Measurements from ENCODE around the gene PNMA3.
"Not testable (repeated sequence)": the region's sequence is repeated elsewhere in the genome, so short reads cannot be mapped to it uniquely, and the experiment has no call there.

Gene PNMA3

DNA sequence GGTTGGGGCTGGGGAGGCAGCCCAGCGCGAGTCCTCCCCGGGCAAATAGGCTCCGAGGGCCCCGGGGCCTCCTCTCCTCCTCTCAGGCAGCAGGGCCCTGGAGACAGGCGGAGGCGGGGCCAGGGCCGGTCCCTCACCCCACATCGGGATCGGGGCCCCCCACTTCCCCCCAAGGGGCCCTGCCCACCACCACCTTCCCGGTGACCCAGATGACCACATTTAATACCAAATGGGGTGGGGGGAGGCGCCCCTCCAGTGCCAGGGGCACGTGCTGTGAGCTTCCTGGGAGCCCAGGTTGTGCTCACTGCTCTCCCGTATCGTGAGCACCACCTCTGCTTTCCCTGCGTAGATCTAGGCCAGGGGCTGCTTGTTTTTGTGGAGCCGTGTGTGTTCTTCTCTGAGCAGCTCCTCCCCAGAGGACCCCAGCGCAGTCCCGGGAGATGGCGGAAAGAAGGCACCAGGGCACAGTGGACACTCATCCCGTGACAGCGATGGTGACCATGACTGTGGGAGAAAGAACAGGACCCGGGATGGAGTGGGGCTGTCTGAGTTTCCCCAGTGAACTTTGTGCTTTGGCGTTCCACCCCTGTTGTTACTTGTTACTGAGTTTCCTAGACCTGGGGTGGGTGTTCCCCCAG lies 18.1 kb downstream of the PNMA3 start:
- no peak for DNase-seq (ENCODE audit: low spot score)

DNA sequence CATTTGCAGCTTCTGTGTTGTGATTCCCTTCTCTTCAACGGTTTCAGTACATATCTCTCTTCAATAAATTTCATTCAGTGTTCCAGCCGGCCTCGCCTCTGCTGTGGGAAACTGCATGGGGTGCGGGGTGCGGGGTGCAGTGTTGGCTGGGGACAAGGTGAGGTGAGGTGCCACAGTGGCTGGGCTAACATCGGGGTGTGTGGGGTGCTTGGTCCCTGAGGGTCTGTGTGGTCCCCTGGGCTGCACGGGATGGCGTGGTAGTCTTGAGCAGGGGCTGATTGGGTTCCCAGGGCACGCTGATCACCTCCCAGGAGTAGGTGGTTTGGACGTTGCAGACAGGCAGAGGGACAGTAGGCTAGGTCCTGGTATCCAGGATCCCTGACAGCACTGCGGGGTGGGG lies 18.7 kb downstream of the PNMA3 start:
- DNase-seq (ENCODE audit: low spot score): no peak

DNA sequence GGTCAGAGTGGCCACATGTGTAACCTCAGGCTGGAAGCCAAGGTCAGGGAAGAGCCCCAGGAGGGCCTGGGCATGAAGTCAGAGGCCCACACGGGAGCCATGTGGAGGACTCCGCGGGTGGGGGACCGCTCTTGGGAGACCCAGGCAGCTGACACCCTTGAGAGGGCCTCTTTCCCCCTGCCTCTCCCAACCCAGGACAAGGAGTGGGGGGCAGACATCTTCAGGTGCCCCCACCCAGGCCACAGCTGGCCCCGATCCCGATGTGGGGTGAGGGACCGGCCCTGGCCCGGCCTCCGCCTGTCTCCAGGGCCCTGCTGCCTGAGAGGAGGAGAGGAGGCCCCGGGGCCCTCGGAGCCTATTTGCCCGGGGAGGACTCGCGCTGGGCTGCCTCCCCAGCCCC lies 19.1 kb downstream of the PNMA3 start:
- DNase-seq (ENCODE audit: low spot score): no peak

DNA sequence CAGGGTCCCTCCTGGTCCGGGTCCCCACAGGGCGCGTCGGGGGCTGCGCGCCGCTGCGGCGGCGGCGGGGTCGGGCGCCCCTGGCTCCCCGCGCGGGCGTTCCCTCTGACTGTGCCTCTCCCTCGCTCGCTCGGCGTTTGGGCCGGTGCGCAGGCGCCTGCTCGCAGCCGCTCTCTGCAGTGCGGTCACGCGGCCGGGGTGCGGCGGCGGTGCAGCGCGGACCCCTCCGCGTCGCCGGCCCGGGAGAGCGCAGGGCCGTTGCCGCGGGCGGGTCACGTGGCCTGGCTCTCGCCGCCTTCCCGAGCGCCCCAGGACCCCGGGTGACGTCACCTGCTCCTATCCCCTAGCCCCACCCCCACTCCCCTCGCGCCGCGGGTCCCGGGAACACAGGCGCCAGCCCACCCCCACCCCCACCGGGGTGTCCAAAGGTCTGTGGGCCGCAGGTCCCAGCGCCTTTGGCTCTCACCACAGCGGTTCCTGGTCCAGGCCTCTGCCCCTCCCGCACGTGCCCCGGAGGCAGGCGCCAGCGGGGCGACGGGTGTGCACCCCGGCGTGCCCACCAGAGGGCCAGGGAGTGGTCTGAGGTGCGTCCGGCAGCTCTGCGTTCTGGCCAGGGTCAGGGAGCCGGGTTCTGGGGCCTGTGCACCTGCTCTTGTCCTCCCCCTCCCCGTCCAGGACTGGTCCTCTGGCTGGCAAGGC lies 21.3 kb downstream of the PNMA3 start:
- DNase-seq (ENCODE audit: low spot score): not testable (repeated sequence)

DNA sequence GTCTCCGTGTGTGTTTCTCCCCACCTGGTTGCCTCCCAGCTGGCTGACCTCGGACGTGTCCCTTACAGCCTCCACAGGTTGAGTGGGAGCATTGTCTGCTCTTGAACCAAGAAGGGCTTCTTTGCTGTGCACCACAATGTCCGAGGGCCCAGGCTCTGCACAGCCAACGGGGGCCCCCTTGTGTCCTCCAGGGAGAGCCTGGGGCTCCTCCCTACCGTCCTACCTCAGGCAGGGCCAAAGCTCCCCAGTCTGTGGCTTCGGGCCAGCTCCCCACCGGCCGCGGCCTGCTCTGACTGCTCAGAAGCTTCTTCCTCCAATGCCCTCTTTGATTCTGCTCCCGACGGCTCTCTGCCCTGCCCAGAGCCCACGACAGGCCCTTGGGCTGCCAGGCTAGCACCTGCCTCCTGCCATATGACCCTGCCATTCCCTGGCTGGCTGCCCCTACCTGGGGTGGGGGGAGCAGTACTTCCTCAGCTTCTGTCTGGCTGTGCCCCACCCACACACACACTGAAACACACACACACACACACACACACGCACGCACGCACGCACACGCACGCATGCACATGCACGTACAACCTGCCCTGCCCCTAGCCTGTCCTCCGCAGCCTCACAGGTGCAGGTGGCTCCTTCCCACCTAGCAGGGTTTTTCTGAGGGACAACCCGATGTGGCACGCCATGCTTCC lies 27.1 kb downstream of the PNMA3 start:
- not testable (repeated sequence) for DNase-seq (ENCODE audit: low spot score)

DNA sequence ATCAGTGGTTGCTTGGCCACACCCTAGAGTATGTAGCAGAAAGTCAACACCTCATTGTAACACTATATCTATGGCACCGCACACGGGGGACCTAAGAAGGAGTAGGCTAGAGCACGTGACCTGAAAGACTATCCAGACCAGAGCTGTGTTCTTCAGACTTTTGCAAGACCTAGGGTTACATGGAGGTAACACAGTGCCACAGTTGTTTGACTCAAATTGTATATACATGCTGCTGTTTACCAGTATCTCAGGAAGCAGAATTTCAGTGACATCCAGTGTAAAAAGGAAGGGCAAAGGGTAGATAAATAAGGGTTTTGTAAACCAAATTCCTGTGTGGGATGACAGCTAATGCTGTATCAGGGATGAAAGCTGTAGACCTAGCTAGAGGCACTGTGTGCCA lies 46.1 kb downstream of the PNMA3 start:
- DNase-seq (ENCODE audit: low spot score): no peak

DNA sequence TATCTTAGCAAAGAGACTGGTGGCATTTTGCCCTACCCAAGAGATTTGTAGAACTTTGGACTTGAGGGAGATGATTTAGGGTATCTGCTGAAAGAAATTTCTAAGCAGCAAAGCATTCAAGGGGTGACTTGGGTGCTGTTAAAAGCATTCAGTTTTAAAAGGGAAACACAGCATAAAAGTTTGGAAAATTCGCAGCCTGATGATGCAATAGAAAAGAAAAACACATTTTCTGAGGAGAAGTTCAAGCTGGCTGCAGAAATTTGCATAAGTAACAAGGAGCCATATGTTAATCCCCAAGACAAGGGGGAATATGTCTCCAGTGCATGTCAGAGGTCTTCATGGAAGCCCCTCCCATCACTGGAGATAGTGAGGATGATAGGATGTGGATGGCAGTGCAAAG lies 48.7 kb downstream of the PNMA3 start:
- not testable (repeated sequence) for DNase-seq (ENCODE audit: low spot score)

DNA sequence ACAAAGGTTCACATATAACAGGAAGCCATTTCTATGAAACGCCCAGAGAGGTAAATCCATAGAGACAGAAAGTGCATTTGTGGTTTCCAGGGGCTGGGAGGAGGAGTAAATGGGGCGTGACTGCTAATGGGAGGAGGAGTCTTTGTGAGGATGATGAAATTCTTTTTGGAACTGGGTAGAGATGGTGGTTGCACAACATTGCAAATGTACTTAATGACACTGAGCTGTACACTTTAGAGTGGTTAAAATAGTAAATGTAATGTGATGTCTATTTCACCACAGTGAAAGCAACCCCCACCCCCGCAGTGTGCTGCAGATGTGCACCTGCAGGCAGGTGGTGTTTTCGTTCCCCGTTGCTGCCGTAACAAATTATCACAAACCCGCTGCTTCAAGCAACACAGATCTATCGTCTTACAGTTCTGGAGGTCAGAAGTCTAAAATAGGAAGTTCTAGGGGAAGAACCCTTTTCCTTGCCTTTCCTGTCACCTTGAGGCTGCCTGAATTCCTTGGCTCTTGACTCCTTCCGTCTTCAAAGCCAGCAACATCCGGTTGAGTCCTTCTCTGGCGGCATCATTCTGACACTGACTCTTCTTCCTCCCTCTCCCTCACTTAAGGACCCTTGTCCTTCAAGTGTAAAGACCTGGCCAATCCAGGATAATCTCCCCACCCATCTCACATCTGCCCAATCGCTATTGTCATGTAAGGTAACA lies 50.0 kb downstream of the PNMA3 start:
- DNase-seq (ENCODE audit: low spot score): not testable (repeated sequence)
